HCT116 (cell line): ENCODE measurements around the gene EPHA4. TPM values are rescaled to one million over a fixed set of nuclear protein-coding genes. Genes with fewer than 3 reads are reported as not detected.

Experiments
- ATAC-seq: fragments of 200-7000 bp; cut with Tn5 transposase; 2 replicates; pipeline ENCODE4 v1.9.1; 2020; ENCODE audit warnings: mild to moderate bottlenecking, moderate library complexity
- BruUV-seq: library from RNA; stranded (reverse); fragments of 400-500 nt; replicated peaks from 2 replicates; lab custom pipeline; 2021; lab: Mats Ljungman, UMichigan
- CTCF ChIA-PET: fragments of 300-600 bp; sonication (Branson Sonifier 250); formaldehyde crosslinking; loops from one replicate; lab custom pipeline; 2021; ENCODE audit warnings: antibody characterized with exemption; lab: Charles Lee
- POLR2A ChIA-PET: fragments of 300-600, 350-600 bp; sonication (Branson Sonifier 250); formaldehyde crosslinking; loops from one replicate; lab custom pipeline; 2021; ENCODE audit warnings: antibody characterized with exemption; lab: Charles Lee
- RAD21 ChIA-PET, 2 experiments: fragments of 300-600 bp; sonication (Branson Sonifier 250); formaldehyde crosslinking; loops; one replicate each; lab custom pipeline; 2023; ENCODE audit warnings: low total read pairs in 2 of 2; ENCODE audit not compliant: uncharacterized antibody in 2 of 2, unreplicated experiment in 2 of 2, low non-redundant PET in 1 of 2; lab: Charles Lee
- DNase-seq: peaks from one replicate; pipeline ENCODE4 v3.0.0-alpha.2; 2010; ENCODE audit warnings: low read depth, low spot score
- H2AFZ ChIP-seq: fragments of 200-600 bp; shearing (Covaris generic), sonication (generic); 2 replicates; pipeline ENCODE4 v1.6.1; 2017; ENCODE audit warnings: low read depth, mixed run types, mixed read lengths, antibody characterized with exemption, low read length; ENCODE audit not compliant: poor library complexity, severe bottlenecking
- H3K27ac ChIP-seq: 2 replicates; pipeline ENCODE4 v1.5.1; 2012; ENCODE audit warnings: low read depth, low read length
- H3K27me3 ChIP-seq: fragments of 200-600 bp; sonication (generic); 2 replicates; pipeline ENCODE4 v1.6.1; 2016; ENCODE audit warnings: mixed run types, low read length, mixed read lengths; ENCODE audit not compliant: insufficient read depth
- H3K36me3 ChIP-seq, 2 experiments: fragments of 200-500 bp in 1 of 2; fragments of 200-600 bp in 1 of 2; sonication (Bioruptor generic) in 1 of 2; sonication (generic) in 1 of 2; 2 replicates each; pipeline versions ENCODE4 v1.5.1 to v1.6.1; 2014 to 2016; ENCODE audit warnings: low read length in 2 of 2, inconsistent platforms in 1 of 2, mixed read lengths in 1 of 2, mixed run types in 1 of 2; ENCODE audit not compliant: insufficient read depth in 2 of 2, control insufficient read depth in 1 of 2
- H3K4me1 ChIP-seq, 2 experiments: fragments of 200-600 bp in 1 of 2; sonication (generic) in 1 of 2; 2 replicates each; pipeline versions ENCODE4 v1.5.1 to v1.6.1; 2012 to 2017; ENCODE audit warnings: low read length in 2 of 2, inconsistent platforms in 1 of 2, mild to moderate bottlenecking in 1 of 2, mixed read lengths in 1 of 2, mixed run types in 1 of 2, moderate library complexity in 1 of 2; ENCODE audit not compliant: insufficient read depth in 2 of 2, control insufficient read depth in 1 of 2
- H3K4me2 ChIP-seq: fragments of 200-600 bp; sonication (generic); 2 replicates; pipeline ENCODE4 v1.6.1; 2017; ENCODE audit warnings: mixed run types, low read length, mixed read lengths
- H3K4me3 ChIP-seq, 2 experiments: fragments of 200-600 bp in 1 of 2; sonication (generic) in 1 of 2; replicated peaks in 1 of 2; 2 replicates each; pipeline ENCODE4 v1.5.1; 2011 to 2016; ENCODE audit warnings: low read length in 2 of 2, control low read depth in 1 of 2, low read depth in 1 of 2, mild to moderate bottlenecking in 1 of 2, mixed read lengths in 1 of 2, mixed run types in 1 of 2
- H3K79me2 ChIP-seq: fragments of 200-600 bp; sonication (generic); 2 replicates; pipeline ENCODE4 v1.6.1; 2017; ENCODE audit warnings: mild to moderate bottlenecking, mixed run types, low read length, moderate library complexity, mixed read lengths; ENCODE audit not compliant: insufficient read depth
- H3K9ac ChIP-seq: fragments of 200-600 bp; sonication (generic); 2 replicates; pipeline ENCODE4 v1.6.1; 2016; ENCODE audit warnings: low read length, mixed read lengths
- H3K9me2 ChIP-seq: fragments of 200-600 bp; sonication (generic), shearing (Covaris generic); 2 replicates; pipeline ENCODE4 v1.6.1; 2017; ENCODE audit warnings: mixed run types, mild to moderate bottlenecking, moderate library complexity; ENCODE audit not compliant: insufficient read depth
- H3K9me3 ChIP-seq, 2 experiments: fragments of 200-500 bp in 1 of 2; fragments of 200-600 bp in 1 of 2; sonication (Bioruptor generic) in 1 of 2; sonication (generic) in 1 of 2; 2 replicates each; pipeline ENCODE4 v1.6.1; 2014 to 2017; ENCODE audit warnings: low read length in 2 of 2, mixed read lengths in 2 of 2, inconsistent platforms in 1 of 2, low read depth in 1 of 2, mild to moderate bottlenecking in 1 of 2, mixed run types in 1 of 2, moderate library complexity in 1 of 2; ENCODE audit not compliant: control insufficient read depth in 1 of 2, insufficient read depth in 1 of 2
- H4K20me1 ChIP-seq: fragments of 200-600 bp; sonication (generic), shearing (Covaris generic); 2 replicates; pipeline ENCODE4 v1.6.1; 2017; ENCODE audit warnings: mixed run types, mild to moderate bottlenecking, moderate library complexity; ENCODE audit not compliant: insufficient read depth
- ATF3 ChIP-seq: IDR thresholded peaks from 2 replicates; pipeline ENCODE4 v1.6.1; 2012
- CEBPB ChIP-seq: IDR thresholded peaks from 2 replicates; pipeline ENCODE4 v1.6.1; 2012; ENCODE audit warnings: low read depth
- CTCF ChIP-seq, 3 experiments: fragments of 200-600 bp in 1 of 3; sonication (generic) in 1 of 3; IDR thresholded peaks in 2 of 3; conservative IDR thresholded peaks in 1 of 3; 2 replicates each; pipeline ENCODE4 v1.5.1; 2012 to 2017; ENCODE audit warnings: low read depth in 2 of 3, low read length in 2 of 3, antibody characterized with exemption in 1 of 3, borderline replicate concordance in 1 of 3, control low read depth in 1 of 3, mild to moderate bottlenecking in 1 of 3, mixed read lengths in 1 of 3, mixed run types in 1 of 3, moderate library complexity in 1 of 3; ENCODE audit not compliant: insufficient read depth in 1 of 3
- EGR1 ChIP-seq: IDR thresholded peaks from 2 replicates; pipeline ENCODE4 v1.6.1; 2012; ENCODE audit warnings: low read depth
- ELF1 ChIP-seq: IDR thresholded peaks from 2 replicates; pipeline ENCODE4 v1.6.1; 2012; ENCODE audit warnings: low read depth, borderline replicate concordance
- EZH2 ChIP-seq: fragments of 200-600 bp; sonication (generic); IDR thresholded peaks from 2 replicates; pipeline ENCODE4 v1.6.1; 2017; ENCODE audit warnings: antibody characterized with exemption, mixed run types
- EZH2phosphoT487 ChIP-seq: fragments of 200-600 bp; IDR thresholded peaks from 2 replicates; pipeline ENCODE4 v1.6.1; 2018; ENCODE audit warnings: antibody characterized with exemption, borderline replicate concordance
- JUND ChIP-seq: IDR thresholded peaks from 2 replicates; pipeline ENCODE4 v1.6.1; 2012
- POLR2A ChIP-seq: IDR thresholded peaks from 2 replicates; pipeline ENCODE4 v1.7.0; 2011; ENCODE audit warnings: borderline replicate concordance; ENCODE audit not compliant: insufficient read depth, insufficient read length; ENCODE audit errors: extremely low read depth
- RAD21 ChIP-seq: IDR thresholded peaks from 2 replicates; pipeline ENCODE4 v1.6.1; 2012; ENCODE audit warnings: low read depth, mild to moderate bottlenecking
- SIN3A ChIP-seq: IDR thresholded peaks from 2 replicates; pipeline ENCODE4 v1.6.1; 2012; ENCODE audit warnings: low read depth
- YY1 ChIP-seq: IDR thresholded peaks from 2 replicates; pipeline ENCODE4 v1.6.1; 2011; ENCODE audit warnings: low read length, low read depth, moderate library complexity, mild to moderate bottlenecking; ENCODE audit not compliant: insufficient replicate concordance; ENCODE audit errors: extremely low read depth
- ZFX ChIP-seq: fragments of 450-650 bp; IDR thresholded peaks from 2 replicates; pipeline ENCODE4 v1.6.1; 2017
- ZNF274 ChIP-seq: fragments of 200-500 bp; sonication (Bioruptor generic); IDR thresholded peaks from 2 replicates; pipeline ENCODE4 v1.6.1; 2014; ENCODE audit warnings: mild to moderate bottlenecking, low read depth, low read length, inconsistent platforms
- intact Hi-C: fragments of 100-400 bp; cut with micrococcal nuclease; formaldehyde crosslinking; loops from 2 replicates; pipeline ENCODE4 v1.10.0; 2022
- total RNA-seq: library from RNA; stranded (reverse); gene quantifications from one replicate; pipeline ENCODE4 v1.2.1, GENCODE V29; 2021; ENCODE audit not compliant: unreplicated experiment

EPHA4 gene
- total RNA-seq, 1 experiment from 2014 or later, result 3.5 TPM

DNA sequence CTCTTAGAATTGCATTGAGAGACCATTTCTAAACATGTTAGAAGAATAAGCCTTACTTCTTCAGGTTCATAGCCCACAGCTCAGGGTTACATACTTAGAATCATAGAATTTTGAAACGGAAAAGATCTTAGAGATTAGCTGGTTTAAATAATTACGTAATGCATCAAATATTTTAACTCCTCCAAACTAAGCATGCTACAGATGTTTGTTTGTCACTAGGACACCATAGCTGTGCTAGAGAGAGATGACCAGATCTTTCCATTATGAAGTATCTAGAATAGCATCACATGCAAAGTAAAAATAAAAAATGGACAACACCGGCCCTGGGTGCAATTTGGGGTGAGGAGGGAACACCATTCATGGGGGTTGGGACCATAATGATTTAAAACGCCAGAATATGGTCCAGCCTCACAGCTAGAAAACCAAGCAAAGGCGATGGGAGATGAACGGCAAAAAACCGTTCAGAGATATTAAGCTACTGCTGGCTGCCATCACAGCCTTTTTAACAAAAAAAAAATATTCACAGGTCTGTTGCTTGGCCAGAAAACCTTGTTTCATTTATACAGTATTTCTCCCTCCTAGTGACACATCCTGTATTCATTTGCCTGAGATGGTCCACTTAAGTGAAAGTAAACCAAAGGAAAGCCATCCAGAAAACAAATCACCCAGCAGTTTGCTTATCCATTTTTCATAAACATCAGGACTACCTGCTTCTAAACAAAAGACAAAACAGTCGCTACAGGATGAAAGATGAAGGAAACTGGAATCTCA is 94.2 kb downstream of the EPHA4 start:
- POLR2A ChIA-PET, result no interaction called here
- Histone ChIP-seq H3K4me2 (no peak overlapping the region), H3K36me3 (no peaks in the 10 kb centered on the region), H3K9ac (no peak overlapping the region), H3K4me1 (peaks cover 3 to 6% of the 10 kb centered on the region in 2 experiments; a peak in 1 of 4 replicates), H2AFZ (no peak overlapping the region), H3K79me2 (no peaks in the 10 kb centered on the region), H3K27me3 (no peaks in the 10 kb centered on the region), H3K9me3 (no peaks in the 10 kb centered on the region), H3K9me2 (no peaks in the 10 kb centered on the region), H3K27ac (no peak overlapping the region), H3K4me3 (no peak overlapping the region), H4K20me1 (no peaks in the 10 kb centered on the region)
- no peak for TF ChIP-seq CEBPB
- no peak for TF ChIP-seq EGR1
- no peak for TF ChIP-seq EZH2
- RAD21 ChIA-PET, result no interaction called here
- ATAC-seq, result no peak
- DNase-seq, result no peak
- intact Hi-C loops, result no loop called here
- CTCF ChIA-PET, result no interaction called here
- BruUV-seq, result no TSS peak

- ChIA-PET POLR2A (no interaction called here), CTCF (no interaction called here), RAD21 (no interaction called here)
- Histone ChIP-seq H3K4me2 (no peak overlapping the region), H3K9me2 (no peaks in the 10 kb centered on the region), H3K9me3 (no peaks in the 10 kb centered on the region), H3K4me1 (peaks cover 3 to 6% of the 10 kb centered on the region in 2 experiments; a peak in 1 of 4 replicates), H3K4me3 (no peak overlapping the region), H3K27ac (no peak overlapping the region), H3K36me3 (no peaks in the 10 kb centered on the region), H3K9ac (no peak overlapping the region), H4K20me1 (no peaks in the 10 kb centered on the region), H3K79me2 (no peaks in the 10 kb centered on the region), H2AFZ (no peak overlapping the region), H3K27me3 (no peaks in the 10 kb centered on the region)
- ATAC-seq, result no peak
- TF ChIP-seq SIN3A (no peak), JUND (no peak), YY1 (no peak), EZH2phosphoT487 (no peak), POLR2A (no peak), ELF1 (no peak), RAD21 (no peak), CTCF (IDR thresholded peaks at IDR 0.05 in 2 of 3, conservative IDR thresholded peaks at IDR 0.05 in 1 of 3; ENCODE audit: borderline replicate concordance in 1 of 3, insufficient read depth in 1 of 3, low read depth in 2 of 3, low read length in 2 of 3) (no peak), ZFX (no peak), ATF3 (no peak), ZNF274 (no peak)
- intact Hi-C loops, result no loop called here
- no peak for DNase-seq
- no TSS peak for BruUV-seq
Observed at GRCh38 chr2:221476195-221476594, 95.9 kb downstream of the EPHA4 start.
